IMR-90 (cell line): Measurements from ENCODE around the gene PLLP.

Experiments used
- CTCF ChIP-seq: conservative IDR thresholded peaks from 2 replicates; pipeline ENCODE4 v1.5.1; 2012; ENCODE audit warnings: mild to moderate bottlenecking, low read depth, low read length, improper control_type of control experiment
- MAZ ChIP-seq: IDR thresholded peaks from 2 replicates; pipeline ENCODE4 v1.6.1; 2012; ENCODE audit warnings: low read depth, mild to moderate bottlenecking, low read length, improper control_type of control experiment, moderate library complexity, borderline replicate concordance
- POLR2A ChIP-seq: IDR thresholded peaks from 2 replicates; pipeline ENCODE4 v1.6.1; 2012; ENCODE audit warnings: mild to moderate bottlenecking, low read depth, low read length
- RAD21 ChIP-seq: IDR thresholded peaks from 2 replicates; pipeline ENCODE4 v1.6.1; 2012; ENCODE audit warnings: low read length, improper control_type of control experiment

- TF ChIP-seq POLR2A (no peak), MAZ (no peak), CTCF (no peak), RAD21 (no peak)
Measured at GRCh38 chr16:57261806-57262205, 22.7 kb downstream of the PLLP start.
